Stimulated activated naive CD8-positive, alpha-beta T cell treated with anti-CD3 and anti-CD28 coated beads, Interleukin-15, amount 100 ng/mL, for 72 hours (primary cell): ENCODE measurements around the gene PGAP2.
"Not testable (repeated sequence)": the region's sequence is repeated elsewhere in the genome, so short reads cannot be mapped to it uniquely, and the experiment has no call there.

Experiments used
- ATAC-seq: fragments of 150-1000 bp; cut with Tn5 transposase; 2 replicates; pipeline ENCODE4 v1.10.0; 2021; ENCODE audit warnings: mild to moderate bottlenecking, moderate library complexity
- DNase-seq, 2 donors: peaks; one replicate each; pipeline ENCODE4 v3.0.0; 2021 to 2022
- H3K27ac Mint-ChIP-seq, 2 donors: one replicate each; pipeline ENCODE4 v1.8.0; 2022; ENCODE audit warnings: mild to moderate bottlenecking in 2 of 2, mixed read lengths in 2 of 2, moderate library complexity in 2 of 2
- H3K27me3 Mint-ChIP-seq: one replicate; pipeline ENCODE4 v1.8.0; 2022; ENCODE audit warnings: mixed read lengths
- H3K4me1 Mint-ChIP-seq: one replicate; pipeline ENCODE4 v1.8.0; 2022; ENCODE audit warnings: mild to moderate bottlenecking, mixed read lengths
- H3K4me3 Mint-ChIP-seq, 2 donors: one replicate each; pipeline ENCODE4 v1.8.0; 2022; ENCODE audit warnings: mild to moderate bottlenecking in 2 of 2, mixed read lengths in 2 of 2, moderate library complexity in 1 of 2
- H3K9me3 Mint-ChIP-seq, 2 donors: one replicate each; pipeline ENCODE4 v1.8.0; 2022; ENCODE audit warnings: mixed read lengths in 2 of 2

Gene PGAP2

DNA sequence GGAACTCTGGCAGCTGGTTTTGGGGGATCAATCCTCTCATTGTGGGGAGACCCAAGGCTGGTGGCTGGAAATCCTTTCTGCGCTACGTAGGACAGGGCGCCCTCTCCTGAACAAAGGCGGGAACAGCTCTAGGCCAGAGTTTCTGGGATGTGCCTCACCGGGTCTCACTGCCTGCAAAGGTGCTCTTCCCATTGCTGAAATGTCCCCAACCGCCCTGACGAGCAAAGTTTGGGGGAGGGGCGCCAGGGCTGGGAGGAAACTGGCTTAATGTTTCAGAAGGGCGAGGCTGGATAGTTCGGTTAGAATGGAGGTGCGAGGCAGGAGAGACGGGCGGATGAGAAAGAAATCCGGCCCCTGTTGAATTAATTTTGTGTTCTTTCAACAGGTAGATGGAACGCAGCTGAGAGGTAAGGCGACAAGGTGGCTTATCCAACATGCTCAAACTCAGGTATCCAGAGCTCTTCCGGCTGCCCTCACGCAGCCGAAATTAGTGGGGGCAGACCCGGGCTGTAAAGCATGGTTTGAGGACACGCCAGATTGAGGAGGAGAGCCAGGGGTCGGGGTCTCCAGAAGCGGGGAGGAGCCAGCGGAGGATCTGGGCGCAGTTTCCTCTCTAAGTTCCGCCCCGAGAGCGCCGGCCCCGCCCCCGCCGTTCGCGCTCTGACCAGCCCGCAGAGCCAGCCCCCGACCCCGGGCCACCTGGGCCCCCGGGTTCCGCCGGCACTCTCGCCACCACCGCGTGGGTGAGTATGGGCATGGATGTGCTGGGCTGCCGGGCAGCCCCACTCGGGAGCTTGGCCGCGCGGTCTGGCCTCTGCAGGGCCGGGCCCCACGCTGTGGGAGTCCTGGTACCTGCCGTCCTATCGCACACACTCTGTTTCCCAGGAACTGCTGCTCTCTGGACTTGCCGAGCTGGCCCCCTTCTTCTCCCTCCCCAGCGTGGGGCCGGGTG lies at the start of gene PGAP2:
Gene PGAP2, plus strand, starts transcription at position 652 of the 952 bp plus-strand sequence. CDS start 2,700 bp downstream, outside the sequence.
- Mint-ChIP-seq H3K27ac (peak within 1 kb of the TSS; percentile 78 to 91), H3K4me1 (peaks cover 43% of the 10 kb centered on the region), H3K27me3 (no peaks in the 10 kb centered on the region), H3K9me3 (no peaks in the 10 kb centered on the region), H3K4me3 (peak within 1 kb of the TSS; percentile 93 to 98)
- peak; percentile 72 for ATAC-seq
- peak; percentile 46 to 60 for DNase-seq

DNA sequence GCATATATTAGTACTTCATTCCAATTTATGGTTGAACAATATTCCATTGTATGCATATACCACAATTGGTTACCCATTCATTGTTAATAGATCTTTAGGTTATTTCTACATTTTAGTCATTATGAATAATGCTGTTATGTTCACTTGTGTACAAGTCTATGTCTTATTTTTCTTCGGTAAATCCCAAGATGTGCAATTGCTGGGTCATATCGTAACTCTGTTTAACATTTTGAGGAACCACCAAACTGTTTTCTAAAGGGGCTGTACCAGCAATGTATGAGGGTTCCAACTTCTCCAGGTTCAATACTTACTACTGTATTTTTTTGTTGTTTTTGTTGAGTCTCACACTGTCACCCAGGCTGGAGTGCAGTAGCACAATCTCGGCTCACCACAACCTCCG lies 44.1 kb upstream of the PGAP2 start:
- Mint-ChIP-seq H3K4me3 (no peak overlapping the region), H3K27ac (peak overlapping the region in 1 of 2 donors; percentile 63), H3K27me3 (no peaks in the 10 kb centered on the region), H3K4me1 (no peaks in the 10 kb centered on the region), H3K9me3 (no peaks in the 10 kb centered on the region)
- no peak for DNase-seq
- no peak for ATAC-seq

DNA sequence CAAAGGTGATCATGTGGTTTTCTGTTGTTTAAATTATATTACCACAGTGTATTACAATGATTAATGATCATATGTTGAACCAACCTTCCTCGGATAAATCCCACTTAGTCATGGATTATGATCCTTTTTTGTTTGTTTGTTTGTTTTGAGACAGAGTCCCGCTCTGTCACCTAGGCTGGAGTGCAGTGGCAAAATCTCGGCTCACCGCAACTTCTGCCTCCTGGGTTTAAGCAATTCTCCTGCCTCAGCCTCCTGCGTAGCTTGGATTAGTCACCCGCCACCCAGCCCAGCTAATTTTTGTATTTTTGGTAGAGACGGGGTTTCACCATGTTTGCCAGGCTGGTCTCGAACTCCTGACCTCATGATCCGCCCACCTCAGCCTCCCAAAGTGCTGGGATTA lies 41.5 kb upstream of the PGAP2 start:
- not testable (repeated sequence) for H3K4me3 Mint-ChIP-seq, DNase-seq, H3K4me1 Mint-ChIP-seq, H3K9me3 Mint-ChIP-seq, ATAC-seq, H3K27me3 Mint-ChIP-seq
- peak overlapping the region in 1 of 2 donors; percentile 42 for H3K27ac Mint-ChIP-seq

DNA sequence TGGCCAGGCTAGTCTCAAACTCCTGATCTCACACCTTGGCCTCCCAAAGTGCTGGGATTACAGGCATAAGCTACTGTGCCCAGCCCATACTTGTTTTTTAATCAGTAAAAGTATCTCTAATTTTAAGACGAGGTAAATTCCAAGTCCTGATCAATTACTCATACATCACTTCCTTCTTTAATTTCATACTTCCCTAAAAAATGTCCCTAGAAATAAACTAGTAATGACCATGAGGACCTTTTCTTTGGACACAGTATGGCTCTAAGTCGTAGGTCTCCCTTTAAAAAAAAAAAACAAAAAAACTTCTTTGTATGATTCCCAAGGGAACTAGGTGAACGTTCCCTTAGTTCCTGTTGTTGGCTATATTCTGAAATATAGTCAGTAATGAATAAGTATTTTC lies 40.8 kb upstream of the PGAP2 start:
- DNase-seq (no peak), ATAC-seq (no peak)
- no peaks in the 10 kb centered on the region for H3K9me3 Mint-ChIP-seq
- no peaks in the 10 kb centered on the region for H3K27me3 Mint-ChIP-seq
- no peak overlapping the region for H3K27ac Mint-ChIP-seq
- H3K4me3 Mint-ChIP-seq = no peak overlapping the region
- no peaks in the 10 kb centered on the region for H3K4me1 Mint-ChIP-seq

DNA sequence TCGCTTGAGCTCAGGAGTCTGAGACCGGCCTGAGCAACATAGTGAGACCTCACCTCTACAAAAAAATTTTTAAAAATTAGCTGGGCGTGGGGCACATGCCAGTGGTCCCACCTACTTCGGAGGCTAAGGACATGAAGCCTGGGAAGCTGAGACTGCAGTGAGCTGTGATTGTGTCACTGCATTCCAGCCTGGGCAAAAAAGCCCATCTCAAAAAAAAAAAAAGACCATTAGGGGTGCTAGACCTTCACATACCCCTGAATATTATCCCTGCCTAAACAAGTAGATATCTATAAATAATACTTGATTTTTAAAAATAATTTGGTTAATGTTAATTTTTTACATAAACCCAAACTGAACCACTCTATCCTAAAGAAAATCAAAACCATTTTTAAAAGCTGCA lies 35.2 kb upstream of the PGAP2 start:
- no peak for DNase-seq
- no peaks in the 10 kb centered on the region for H3K4me1 Mint-ChIP-seq
- H3K27ac Mint-ChIP-seq = no peak overlapping the region
- no peak for ATAC-seq
- H3K4me3 Mint-ChIP-seq = no peak overlapping the region
- no peaks in the 10 kb centered on the region for H3K9me3 Mint-ChIP-seq
- H3K27me3 Mint-ChIP-seq = no peaks in the 10 kb centered on the region

DNA sequence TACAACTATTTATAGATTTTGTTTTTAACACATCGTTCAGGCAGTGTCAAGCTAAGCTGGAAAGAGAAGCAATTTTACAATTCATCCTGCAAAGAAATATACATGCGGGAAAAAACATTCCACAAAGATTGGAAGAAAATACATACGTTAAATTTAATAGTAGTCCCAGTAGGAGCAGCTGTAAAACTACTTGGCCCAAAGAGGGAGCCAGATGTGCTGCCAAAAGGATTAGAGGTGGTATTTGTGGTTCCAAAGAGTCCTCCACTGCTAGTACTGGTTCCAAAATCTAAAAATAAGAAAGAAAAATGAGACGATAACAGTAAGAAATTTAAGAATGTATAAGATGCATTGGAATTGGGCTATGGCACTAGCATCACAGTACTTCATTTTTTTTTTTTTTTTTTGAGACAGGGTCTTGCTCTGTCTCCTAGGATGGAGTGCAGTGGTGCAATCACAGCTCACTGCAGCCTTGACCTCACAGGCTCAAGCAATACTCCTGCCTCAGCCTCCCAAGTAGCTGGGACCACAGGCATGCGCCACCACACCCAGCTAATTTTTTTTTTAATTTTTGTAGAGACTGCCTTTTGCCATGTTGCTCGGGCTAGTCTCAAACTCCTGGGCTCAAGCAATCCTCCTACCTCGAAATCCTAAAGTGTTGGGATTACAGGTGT lies 32.5 kb upstream of the PGAP2 start:
- Mint-ChIP-seq H3K4me1 (no peaks in the 10 kb centered on the region), H3K27ac (no peak overlapping the region)

DNA sequence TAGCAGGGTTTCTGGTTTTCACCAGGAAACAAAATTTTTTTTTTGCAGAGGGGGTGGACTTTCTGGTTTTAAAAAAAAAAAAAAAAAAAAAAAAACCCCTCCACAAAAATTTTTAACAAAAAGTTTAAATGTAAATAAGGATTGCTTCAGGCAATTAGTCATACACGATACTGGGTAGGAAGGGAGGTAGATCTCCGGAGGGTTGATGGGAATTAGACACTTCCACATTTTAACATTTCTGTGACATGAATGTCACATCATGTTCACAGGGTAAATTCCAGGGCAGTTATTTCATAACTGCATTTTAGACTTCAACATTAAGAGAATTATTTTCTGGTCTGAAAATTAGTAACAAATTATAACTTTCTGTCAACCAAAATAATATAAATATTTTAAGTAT lies 26.9 kb upstream of the PGAP2 start:
- Mint-ChIP-seq H3K4me1 (peaks cover 49% of the 10 kb centered on the region), H3K9me3 (no peaks in the 10 kb centered on the region), H3K27ac (peak overlapping the region in 1 of 2 donors; percentile 80), H3K4me3 (no peak overlapping the region), H3K27me3 (no peaks in the 10 kb centered on the region)
- no peak for DNase-seq
- no peak for ATAC-seq

More for the DNA sequence above, 32.5 kb upstream of the PGAP2 start:
- ATAC-seq (no peak), DNase-seq (no peak)
- no peaks in the 10 kb centered on the region for H3K27me3 Mint-ChIP-seq
- H3K4me3 Mint-ChIP-seq = no peak overlapping the region
- no peaks in the 10 kb centered on the region for H3K9me3 Mint-ChIP-seq

DNA sequence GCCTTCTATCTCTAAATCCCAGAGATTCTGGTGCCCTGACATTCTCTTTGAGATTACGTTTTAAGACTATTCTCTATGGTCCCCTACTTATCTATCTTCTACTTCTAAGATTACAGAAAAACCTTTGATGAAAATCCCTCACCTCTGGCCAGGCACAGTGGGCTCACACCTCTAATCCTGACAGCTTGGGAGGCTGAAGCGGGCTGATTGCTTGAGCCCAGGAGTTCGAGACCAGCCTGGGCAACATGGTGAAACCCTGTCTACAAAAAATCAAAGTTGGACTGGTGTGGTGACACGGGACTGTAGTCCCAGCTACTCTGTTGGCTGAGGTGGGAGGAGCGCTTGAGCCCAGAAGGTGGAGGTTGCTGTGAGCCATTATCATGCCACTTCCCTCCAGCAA lies 25.4 kb upstream of the PGAP2 start:
- Mint-ChIP-seq H3K4me1 (peaks cover 65% of the 10 kb centered on the region), H3K27me3 (no peaks in the 10 kb centered on the region), H3K27ac (peak overlapping the region in 1 of 2 donors; percentile 63), H3K4me3 (no peak overlapping the region), H3K9me3 (no peaks in the 10 kb centered on the region)
- ATAC-seq = no peak
- DNase-seq = no peak

DNA sequence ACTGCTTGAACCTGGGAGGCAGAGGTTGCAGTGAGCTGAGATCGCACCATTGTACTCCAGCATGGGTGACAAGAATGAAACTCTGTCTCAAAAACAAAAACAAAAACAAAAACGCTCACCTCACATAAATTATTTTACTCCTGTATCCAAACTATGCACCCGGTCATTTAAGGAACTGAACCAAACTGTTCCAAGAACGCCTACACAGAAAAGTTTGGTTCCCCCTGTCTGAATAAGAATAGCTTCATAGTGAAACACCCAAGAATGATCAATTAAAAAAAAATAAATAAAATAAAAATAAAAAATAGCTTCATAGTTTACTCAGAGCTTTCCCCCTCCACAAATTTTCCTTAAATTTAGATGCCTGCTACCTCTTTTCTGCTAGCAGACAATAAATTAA lies 24.7 kb upstream of the PGAP2 start:
- ATAC-seq (no peak), DNase-seq (no peak)
- peaks cover 68% of the 10 kb centered on the region for H3K4me1 Mint-ChIP-seq
- H3K27me3 Mint-ChIP-seq = no peaks in the 10 kb centered on the region
- peak overlapping the region in 1 of 2 donors; percentile 84 for H3K27ac Mint-ChIP-seq
- no peaks in the 10 kb centered on the region for H3K9me3 Mint-ChIP-seq
- peak overlapping the region in 1 of 2 donors; percentile 55 for H3K4me3 Mint-ChIP-seq

DNA sequence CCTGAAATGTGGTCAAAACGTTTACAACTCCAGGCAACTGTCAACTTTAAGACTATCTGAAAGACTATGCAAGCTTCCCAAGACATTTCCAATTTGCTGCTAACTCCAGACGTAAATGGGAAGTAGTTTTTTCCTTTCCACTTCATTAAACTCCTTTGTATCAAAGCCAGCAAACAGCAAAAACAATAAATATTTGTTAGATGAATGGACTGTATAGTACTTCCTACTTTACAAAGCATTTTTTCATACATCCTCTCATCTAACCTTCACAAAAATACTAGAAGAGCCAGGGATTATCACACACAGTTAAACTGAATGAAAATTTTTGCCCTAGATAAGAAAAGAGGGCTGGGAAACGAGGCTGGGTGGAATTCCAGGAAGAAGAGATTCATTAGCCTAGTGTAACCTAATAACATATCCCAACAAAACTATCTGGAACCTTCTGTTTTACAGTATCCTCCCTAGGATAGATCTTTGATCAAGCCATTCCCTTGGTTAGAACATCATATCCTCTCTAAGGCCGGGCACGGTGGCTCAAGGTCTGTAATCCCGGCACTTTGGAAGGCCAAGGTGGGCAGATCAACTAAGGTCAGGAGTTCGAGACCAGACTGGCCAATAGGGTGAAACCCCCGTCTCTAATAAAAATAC lies 21.5 kb upstream of the PGAP2 start:
- Mint-ChIP-seq H3K9me3 (no peaks in the 10 kb centered on the region), H3K27ac (peak overlapping the region; percentile 44 to 79), H3K27me3 (no peaks in the 10 kb centered on the region), H3K4me3 (peak overlapping the region in 1 of 2 donors; percentile 30), H3K4me1 (peaks cover 86% of the 10 kb centered on the region)
- ATAC-seq = no peak
- DNase-seq = no peak

DNA sequence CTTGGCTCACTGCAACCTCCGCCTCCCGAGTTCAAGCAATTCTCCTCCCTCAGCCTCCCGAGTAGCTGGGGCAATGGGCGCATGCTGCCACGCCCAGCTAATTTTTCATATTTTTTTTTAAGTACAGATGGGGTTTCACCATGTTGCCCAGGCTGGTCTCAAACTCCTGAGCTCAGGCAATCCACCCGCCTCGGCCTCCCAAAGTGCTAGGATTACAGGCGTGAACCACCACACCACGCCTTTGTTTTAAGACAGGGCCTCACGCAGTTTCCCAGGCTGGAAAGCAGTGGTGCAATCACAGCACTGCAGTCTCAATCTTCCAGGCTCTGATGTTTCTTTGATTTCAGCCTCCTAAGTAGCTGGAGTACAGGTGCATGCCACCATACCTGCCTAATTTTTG lies 14.0 kb upstream of the PGAP2 start:
- Mint-ChIP-seq H3K4me1 (peaks cover 63% of the 10 kb centered on the region), H3K27ac (peak overlapping the region in 1 of 2 donors; percentile 72)
- not testable (repeated sequence) for ATAC-seq, H3K9me3 Mint-ChIP-seq, H3K4me3 Mint-ChIP-seq, DNase-seq, H3K27me3 Mint-ChIP-seq

DNA sequence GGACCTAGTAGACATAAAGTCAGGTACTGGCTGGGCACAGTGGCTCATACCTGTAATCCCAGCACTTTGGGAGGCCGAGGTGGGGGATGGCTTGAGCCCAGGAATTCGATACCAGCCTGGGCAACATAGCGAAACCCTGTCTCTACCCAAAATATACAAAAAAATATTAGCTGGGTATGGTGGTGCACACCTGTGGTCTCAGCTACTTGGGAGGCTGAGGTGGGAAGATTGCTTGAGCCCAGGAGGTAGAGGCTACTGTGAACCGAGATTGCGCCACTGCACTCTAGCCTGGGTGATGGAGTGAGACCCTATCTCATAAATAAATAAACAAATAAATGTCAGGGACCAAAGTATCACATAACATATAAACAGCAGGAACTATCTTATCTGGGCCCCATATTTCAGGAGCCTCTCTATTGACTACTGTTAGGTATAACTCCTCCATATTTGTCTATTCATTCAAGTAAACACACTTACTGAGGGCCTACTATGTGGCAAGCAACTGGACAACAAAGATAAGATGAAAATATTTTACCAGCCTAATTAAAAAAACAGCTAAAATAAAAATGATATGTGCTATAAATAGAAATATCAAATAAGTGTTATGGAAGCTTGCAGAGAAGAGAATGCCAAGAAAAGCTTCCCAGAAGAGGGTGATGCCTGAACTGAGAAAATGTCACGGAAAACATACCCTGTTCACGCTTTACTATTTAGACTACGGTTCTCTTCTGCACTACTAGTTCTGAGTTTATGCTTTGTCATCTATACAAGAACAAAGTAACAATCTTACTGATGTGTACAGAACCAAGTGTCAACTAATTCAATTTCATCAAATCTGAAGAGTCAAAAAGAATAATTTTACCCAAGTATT lies 13.0 kb upstream of the PGAP2 start:
- no peaks in the 10 kb centered on the region for H3K27me3 Mint-ChIP-seq
- peak overlapping the region; percentile 95 to 99 for H3K4me3 Mint-ChIP-seq
- ATAC-seq = no peak
- no peaks in the 10 kb centered on the region for H3K9me3 Mint-ChIP-seq
- no peak for DNase-seq
- no peak overlapping the region for H3K27ac Mint-ChIP-seq
- H3K4me1 Mint-ChIP-seq = peaks cover 58% of the 10 kb centered on the region

DNA sequence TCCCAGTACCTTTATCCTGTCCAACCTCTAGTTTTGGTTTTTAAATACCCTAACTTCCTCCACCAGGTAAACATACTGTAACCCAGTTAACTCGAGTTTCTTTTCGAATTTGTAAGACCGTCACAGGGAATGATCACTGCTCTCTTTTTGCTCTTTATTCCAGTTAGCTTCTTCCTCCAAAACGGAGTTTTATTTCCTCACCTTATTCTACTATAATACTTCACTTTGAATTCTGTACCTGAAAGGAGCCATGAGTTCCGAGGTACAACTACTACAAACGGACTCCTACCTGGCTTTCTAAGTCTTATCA lies 12.4 kb upstream of the PGAP2 start:
- Mint-ChIP-seq H3K4me1 (peaks cover 52% of the 10 kb centered on the region), H3K27ac (peak overlapping the region; percentile 92 to 97), H3K27me3 (no peaks in the 10 kb centered on the region), H3K4me3 (peak overlapping the region; percentile 95 to 99), H3K9me3 (no peaks in the 10 kb centered on the region)
- no peak for DNase-seq
- no peak for ATAC-seq

DNA sequence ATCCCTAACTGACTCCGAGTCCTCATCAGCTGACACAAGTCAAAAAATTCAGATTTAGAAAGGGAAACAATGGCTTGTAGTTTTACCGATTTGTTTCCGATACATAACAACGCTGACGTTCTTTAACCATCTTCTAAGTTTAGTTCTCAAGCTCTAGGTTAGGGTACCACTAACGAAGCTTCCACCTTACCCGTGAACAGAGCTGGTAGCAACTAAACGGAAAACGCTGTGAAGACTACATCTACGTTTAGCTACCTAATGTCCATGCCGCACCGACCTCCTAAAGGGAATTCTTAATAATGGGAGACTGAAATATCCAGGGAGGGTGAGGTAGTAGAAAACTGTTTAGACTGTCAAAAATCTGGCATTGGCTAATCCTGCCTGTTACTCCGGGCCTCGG lies 12.0 kb upstream of the PGAP2 start:
- Mint-ChIP-seq H3K4me1 (peaks cover 50% of the 10 kb centered on the region), H3K27me3 (no peaks in the 10 kb centered on the region), H3K4me3 (peak overlapping the region; percentile 95 to 99), H3K27ac (peak overlapping the region; percentile 92 to 97), H3K9me3 (no peaks in the 10 kb centered on the region)
- ATAC-seq (no peak), DNase-seq (no peak)

DNA sequence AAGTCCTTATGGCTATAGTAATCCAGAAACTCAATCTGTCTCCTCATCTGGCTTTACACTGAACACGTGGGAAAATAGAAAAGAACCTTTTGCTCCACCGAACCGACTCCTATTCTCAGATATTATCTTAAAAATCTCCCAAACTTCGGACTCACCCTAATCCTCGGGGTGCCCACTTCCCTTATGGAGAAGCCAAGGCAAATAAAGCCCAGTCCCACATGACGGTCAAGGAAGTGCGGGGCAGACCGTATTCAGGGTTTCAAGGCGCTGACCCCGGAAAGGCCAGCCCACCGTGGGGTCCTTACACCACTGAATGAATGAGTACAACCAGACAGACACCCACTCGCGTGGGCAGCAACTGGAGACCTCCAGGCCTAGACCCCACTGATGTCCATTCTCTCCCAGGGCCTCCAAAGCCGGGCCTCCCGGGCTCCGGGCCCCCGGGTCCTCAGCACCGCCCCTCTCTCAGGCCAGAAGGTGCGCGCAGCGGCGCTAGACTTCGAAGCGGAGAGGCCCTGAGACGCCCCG lies 11.5 kb upstream of the PGAP2 start:
- Mint-ChIP-seq H3K27ac (peak overlapping the region; percentile 92 to 97), H3K4me1 (peaks cover 50% of the 10 kb centered on the region)
- ATAC-seq = peak; percentile 58

More for the DNA sequence above, 11.5 kb upstream of the PGAP2 start:
- no peaks in the 10 kb centered on the region for H3K9me3 Mint-ChIP-seq
- H3K27me3 Mint-ChIP-seq = no peaks in the 10 kb centered on the region
- H3K4me3 Mint-ChIP-seq = peak overlapping the region; percentile 95 to 99
- no peak for DNase-seq
